BLaER1 treated with 17β-estradiol and CSF1 and Interleukin-3, amounts not matched to agents 10 nM and 100 nM (cell line): ENCODE measurements around the gene NPDC1.

Source experiments
- H3K27ac ChIP-seq, 11 experiments: shearing (Covaris generic); formaldehyde crosslinking; 2 replicates each; pipeline ENCODE4 v1.8.1; 2022
- H3K27me3 ChIP-seq, 11 experiments: shearing (Covaris generic); formaldehyde crosslinking; 2 replicates each; pipeline ENCODE4 v1.8.1; 2022
- H3K36me3 ChIP-seq, 11 experiments: shearing (Covaris generic); formaldehyde crosslinking; 2 replicates each; pipeline ENCODE4 v1.8.1; 2022
- H3K4me1 ChIP-seq, 10 experiments: shearing (Covaris generic); formaldehyde crosslinking; 2 replicates each; pipeline ENCODE4 v1.8.1; 2022
- H3K4me2 ChIP-seq, 11 experiments: shearing (Covaris generic); formaldehyde crosslinking; 2 replicates each; pipeline ENCODE4 v1.8.1; 2022
- H3K4me3 ChIP-seq, 10 experiments: shearing (Covaris generic); formaldehyde crosslinking; 2 replicates each; pipeline ENCODE4 v1.8.1; 2022
- H3K9ac ChIP-seq, 11 experiments: shearing (Covaris generic); formaldehyde crosslinking; 2 replicates each; pipeline ENCODE4 v1.8.1; 2022
- H3K9me3 ChIP-seq, 11 experiments: shearing (Covaris generic); formaldehyde crosslinking; replicated peaks in 1 of 11; 2 replicates each; pipeline ENCODE4 v1.8.1; 2022
- H4K20me1 ChIP-seq, 11 experiments: shearing (Covaris generic); formaldehyde crosslinking; 2 replicates each; pipeline ENCODE4 v1.8.1; 2022
- Cebpa-rat ChIP-seq, 11 experiments: shearing (Covaris generic); IDR thresholded peaks; 2 replicates each; pipeline ENCODE4 v1.8.1; 2022

The NPDC1 gene

GRCh38 chr9:137026384-137026783, 19.6 kb downstream of the NPDC1 start:
- Histone ChIP-seq H4K20me1 (peaks cover 3 to 71% (median 51%) of the 10 kb centered on the region in 11 experiments; a peak in 18 of 22 replicates), H3K36me3 (peaks cover 0 to 41% (median 13%) of the 10 kb centered on the region in 11 experiments; a peak in 14 of 22 replicates), H3K9ac (peak overlapping the region in 9 of 11 experiments; percentile 79 to 92 (median 89); a peak in 12 of 22 replicates), H3K27ac (peak overlapping the region in 1 of 11 experiments; percentile 97; a peak in 3 of 22 replicates), H3K4me2 (peak overlapping the region; percentile 91 to 100 (median 98)), H3K4me1 (peaks cover 49 to 82% (median 69%) of the 10 kb centered on the region in 10 experiments), H3K27me3 (no peaks in the 10 kb centered on the region), H3K9me3 (no peaks in the 10 kb centered on the region), H3K4me3 (peak overlapping the region in 6 of 10 experiments; percentile 34 to 81 (median 74); a peak in 4 of 20 replicates)
- TF ChIP-seq Cebpa-rat (IDR thresholded peaks at IDR 0.05) = no peak

- Histone ChIP-seq H3K9me3 (no peaks in the 10 kb centered on the region), H3K4me1 (peaks cover 41 to 74% (median 63%) of the 10 kb centered on the region in 10 experiments), H3K27ac (peak overlapping the region in 3 of 11 experiments; percentile 6 to 20 (median 20); a peak in 4 of 22 replicates), H3K4me2 (peak overlapping the region; percentile 91 to 100 (median 98)), H3K27me3 (no peaks in the 10 kb centered on the region), H3K36me3 (peaks cover 0 to 41% (median 12%) of the 10 kb centered on the region in 11 experiments; a peak in 15 of 22 replicates), H3K4me3 (peak overlapping the region in 2 of 10 experiments; percentile 31 to 34; a peak in 2 of 20 replicates), H3K9ac (peak overlapping the region in 10 of 11 experiments; percentile 0 to 91 (median 24); a peak in 5 of 22 replicates), H4K20me1 (peaks cover 3 to 80% (median 55%) of the 10 kb centered on the region in 11 experiments; a peak in 18 of 22 replicates)
- TF ChIP-seq Cebpa-rat (IDR thresholded peaks at IDR 0.05) = no peak
These were observed 20.4 kb downstream of the NPDC1 start for GRCh38 chr9:137025517-137025966.

GRCh38 chr9:137023583-137023991, 22.4 kb downstream of the NPDC1 start:
- no peaks in the 10 kb centered on the region for H3K27me3 ChIP-seq
- TF ChIP-seq Cebpa-rat (IDR thresholded peaks at IDR 0.05) = no peak
- H3K9me3 ChIP-seq = no peaks in the 10 kb centered on the region
- no peak overlapping the region for H3K4me3 ChIP-seq
- peaks cover 30 to 71% (median 49%) of the 10 kb centered on the region in 10 experiments for H3K4me1 ChIP-seq
- H3K27ac ChIP-seq = peak overlapping the region in 4 of 11 experiments; percentile 7 to 40 (median 26); a peak in 6 of 22 replicates
- H3K36me3 ChIP-seq = peaks cover 0 to 47% (median 22%) of the 10 kb centered on the region in 11 experiments; a peak in 13 of 22 replicates
- peak overlapping the region in 2 of 11 experiments; percentile 29 to 30; a peak in 2 of 22 replicates for H3K9ac ChIP-seq
- peaks cover 3 to 90% (median 55%) of the 10 kb centered on the region in 11 experiments; a peak in 18 of 22 replicates for H4K20me1 ChIP-seq
- H3K4me2 ChIP-seq = peak overlapping the region in 3 of 11 experiments; percentile 3 to 20 (median 10); a peak in 1 of 22 replicates

GRCh38 chr9:137023157-137023556, 22.8 kb downstream of the NPDC1 start:
- H3K9me3 ChIP-seq = no peaks in the 10 kb centered on the region
- TF ChIP-seq Cebpa-rat (IDR thresholded peaks at IDR 0.05) = no peak
- H3K27me3 ChIP-seq = no peaks in the 10 kb centered on the region
- peaks cover 0 to 47% (median 23%) of the 10 kb centered on the region in 11 experiments; a peak in 13 of 22 replicates for H3K36me3 ChIP-seq
- 0 out of 22 replicates have a peak overlapping the region, but pooled peaks of 1 of the 11 experiments have one; percentile 3 for H3K4me2 ChIP-seq
- H3K4me3 ChIP-seq = no peak overlapping the region
- peaks cover 3 to 87% (median 52%) of the 10 kb centered on the region in 11 experiments; a peak in 18 of 22 replicates for H4K20me1 ChIP-seq
- H3K27ac ChIP-seq = peak overlapping the region in 2 of 11 experiments; percentile 7 to 40; a peak in 3 of 22 replicates
- H3K9ac ChIP-seq = peak overlapping the region in 1 of 11 experiments; percentile 30; a peak in 1 of 22 replicates
- peaks cover 28 to 69% (median 46%) of the 10 kb centered on the region in 10 experiments for H3K4me1 ChIP-seq

GRCh38 chr9:137022662-137023008, 23.3 kb downstream of the NPDC1 start:
- Histone ChIP-seq H3K36me3 (peaks cover 5 to 52% (median 26%) of the 10 kb centered on the region in 11 experiments; a peak in 21 of 22 replicates), H3K27me3 (no peaks in the 10 kb centered on the region), H3K9me3 (no peaks in the 10 kb centered on the region), H3K4me3 (no peak overlapping the region), H3K4me1 (peaks cover 28 to 65% (median 44%) of the 10 kb centered on the region in 10 experiments), H4K20me1 (peaks cover 3 to 85% (median 51%) of the 10 kb centered on the region in 11 experiments; a peak in 18 of 22 replicates), H3K4me2 (no peak overlapping the region; a peak in 1 of 22 replicates), H3K27ac (no peak overlapping the region), H3K9ac (no peak overlapping the region)
- TF ChIP-seq Cebpa-rat (IDR thresholded peaks at IDR 0.05) = no peak

GRCh38 chr9:137021979-137022661, 23.9 kb downstream of the NPDC1 start:
- no peak for TF ChIP-seq Cebpa-rat (IDR thresholded peaks at IDR 0.05)
- Histone ChIP-seq H3K27ac (no peak overlapping the region), H3K4me1 (peaks cover 23 to 60% (median 38%) of the 10 kb centered on the region in 10 experiments), H3K9ac (no peak overlapping the region), H4K20me1 (peaks cover 3 to 85% (median 46%) of the 10 kb centered on the region in 11 experiments; a peak in 18 of 22 replicates), H3K4me2 (no peak overlapping the region; a peak in 1 of 22 replicates), H3K36me3 (peaks cover 10 to 57% (median 32%) of the 10 kb centered on the region in 11 experiments), H3K27me3 (no peaks in the 10 kb centered on the region), H3K9me3 (no peaks in the 10 kb centered on the region), H3K4me3 (no peak overlapping the region)

- H3K4me3 ChIP-seq = no peak overlapping the region
- H3K36me3 ChIP-seq = peaks cover 15 to 63% (median 37%) of the 10 kb centered on the region in 11 experiments
- no peaks in the 10 kb centered on the region for H3K9me3 ChIP-seq
- no peak for TF ChIP-seq Cebpa-rat (IDR thresholded peaks at IDR 0.05)
- H3K4me2 ChIP-seq = no peak overlapping the region
- no peak overlapping the region for H3K9ac ChIP-seq
- no peak overlapping the region for H3K27ac ChIP-seq
- no peaks in the 10 kb centered on the region for H3K27me3 ChIP-seq
- peaks cover 3 to 85% (median 41%) of the 10 kb centered on the region in 11 experiments; a peak in 18 of 22 replicates for H4K20me1 ChIP-seq
- peaks cover 17 to 55% (median 33%) of the 10 kb centered on the region in 10 experiments for H3K4me1 ChIP-seq
These were observed 24.4 kb downstream of the NPDC1 start for GRCh38 chr9:137021568-137021978.

GRCh38 chr9:137020771-137021567, 25.0 kb downstream of the NPDC1 start:
- Histone ChIP-seq H3K4me2 (no peak overlapping the region), H3K36me3 (peaks cover 21 to 69% (median 43%) of the 10 kb centered on the region in 11 experiments), H3K4me3 (no peak overlapping the region), H3K9ac (no peak overlapping the region), H3K4me1 (peaks cover 11 to 49% (median 27%) of the 10 kb centered on the region in 10 experiments), H4K20me1 (peaks cover 0 to 81% (median 34%) of the 10 kb centered on the region in 11 experiments; a peak in 18 of 22 replicates), H3K9me3 (no peaks in the 10 kb centered on the region), H3K27ac (no peak overlapping the region), H3K27me3 (no peaks in the 10 kb centered on the region)
- TF ChIP-seq Cebpa-rat (IDR thresholded peaks at IDR 0.05) = no peak
